Stimulated activated CD4-positive, alpha-beta T cell treated with anti-CD3 and anti-CD28 coated beads, Interleukin-4, amount 100 ng/mL, for 4 hours (primary cell): ENCODE data around the gene KCNAB1.

Experiments
- DNase-seq, 2 experiments: peaks; one replicate each; pipeline ENCODE4 v3.0.0-alpha.2; 2020

KCNAB1 gene

GRCh38 chr3:156377718-156378117, 257.3 kb downstream of the KCNAB1 start:
- DNase-seq, result no peak

GRCh38 chr3:156378871-156379270, 258.5 kb downstream of the KCNAB1 start:
- DNase-seq, result no peak

- no peak for DNase-seq
Measured at GRCh38 chr3:156379327-156379726, 258.9 kb downstream of the KCNAB1 start.

- DNase-seq, result no peak
Measured at GRCh38 chr3:156381253-156381652, 260.9 kb downstream of the KCNAB1 start.

GRCh38 chr3:156382458-156383346, 262.3 kb downstream of the KCNAB1 start:
- DNase-seq, result no peak

- no peak for DNase-seq
Measured at GRCh38 chr3:156383441-156384025, 263.2 kb downstream of the KCNAB1 start.

GRCh38 chr3:156388497-156389448, 268.4 kb downstream of the KCNAB1 start:
- DNase-seq, result no peak

- no peak for DNase-seq
Measured at GRCh38 chr3:156389449-156389950, 269.1 kb downstream of the KCNAB1 start.

GRCh38 chr3:156390846-156391245, 270.5 kb downstream of the KCNAB1 start:
- no peak for DNase-seq

- no peak for DNase-seq
Measured at GRCh38 chr3:156395961-156396710, 275.8 kb downstream of the KCNAB1 start.

- no peak for DNase-seq
Measured at GRCh38 chr3:156396851-156397250, 276.5 kb downstream of the KCNAB1 start.

- DNase-seq, result no peak
Measured at GRCh38 chr3:156397534-156397933, 277.2 kb downstream of the KCNAB1 start.

GRCh38 chr3:156400062-156400461, 279.7 kb downstream of the KCNAB1 start:
- DNase-seq, result no peak

- no peak for DNase-seq
Measured at GRCh38 chr3:156400735-156401134, 280.4 kb downstream of the KCNAB1 start.

GRCh38 chr3:156404217-156404616, 283.8 kb downstream of the KCNAB1 start:
- DNase-seq, result no peak

GRCh38 chr3:156406393-156406792, 286.0 kb downstream of the KCNAB1 start:
- DNase-seq, result no peak

GRCh38 chr3:156407617-156408225, 287.3 kb downstream of the KCNAB1 start:
- no peak for DNase-seq

- DNase-seq, result no peak
Measured at GRCh38 chr3:156409694-156410093, 289.3 kb downstream of the KCNAB1 start.

- no peak for DNase-seq
Measured at GRCh38 chr3:156412600-156412999, 292.2 kb downstream of the KCNAB1 start.

GRCh38 chr3:156413293-156413892, 293.0 kb downstream of the KCNAB1 start:
- no peak for DNase-seq

- DNase-seq, result no peak
Measured at GRCh38 chr3:156416846-156417558, 296.6 kb downstream of the KCNAB1 start.
